PC-9 (cell line): ENCODE data around the gene RRBP1. TPM values are rescaled to one million over a fixed set of nuclear protein-coding genes. Genes with fewer than 3 reads are reported as not detected.

ENCODE experiments used
- BruUV-seq: library from RNA; stranded (reverse); fragments of 400-500 nt; replicated peaks from 2 replicates; lab custom pipeline; 2021; lab: Mats Ljungman, UMichigan
- CTCF ChIA-PET: fragments of 300-600 bp; sonication (Branson Sonifier 250); formaldehyde crosslinking; loops from one replicate; lab custom pipeline; 2022; ENCODE audit warnings: antibody characterized with exemption; lab: Charles Lee
- POLR2A ChIA-PET: fragments of 300-600 bp; sonication (Branson Sonifier 250); formaldehyde crosslinking; loops from one replicate; lab custom pipeline; 2022; ENCODE audit warnings: antibody characterized with exemption; ENCODE audit not compliant: unreplicated experiment; lab: Charles Lee
- DNase-seq, 2 experiments: peaks; one replicate each; pipeline versions ENCODE4 v3.0.0 to v3.0.0-alpha.2; 2015 to 2022; ENCODE audit warnings: mixed read lengths in 1 of 2
- H2AFZ ChIP-seq: fragments of 200-600 bp; sonication (generic); 2 replicates; pipeline ENCODE4 v1.8.1; 2017; ENCODE audit warnings: antibody characterized with exemption
- H3F3A ChIP-seq: fragments of 200-600 bp; sonication (generic); 2 replicates; pipeline ENCODE4 v1.8.1; 2017; ENCODE audit warnings: antibody characterized with exemption, mild to moderate bottlenecking, low read depth; ENCODE audit not compliant: insufficient read depth
- H3K27ac ChIP-seq: fragments of 200-600 bp; sonication (generic); 2 replicates; pipeline ENCODE4 v1.6.1; 2016; ENCODE audit warnings: mixed run types
- H3K27me3 ChIP-seq: fragments of 200-600 bp; sonication (generic); 2 replicates; pipeline ENCODE4 v1.6.1; 2016; ENCODE audit warnings: low read depth, mixed run types; ENCODE audit not compliant: insufficient read depth
- H3K36me3 ChIP-seq: fragments of 200-600 bp; sonication (generic); 2 replicates; pipeline ENCODE4 v1.6.1; 2016; ENCODE audit warnings: low read depth, mixed run types
- H3K4me1 ChIP-seq: fragments of 200-600 bp; sonication (generic); replicated peaks from 2 replicates; pipeline ENCODE4 v1.6.1; 2016; ENCODE audit warnings: mixed run types; ENCODE audit not compliant: insufficient read depth
- H3K4me2 ChIP-seq: fragments of 200-600 bp; sonication (generic); 2 replicates; pipeline ENCODE4 v1.6.1; 2017; ENCODE audit warnings: mixed run types
- H3K4me3 ChIP-seq: fragments of 200-600 bp; sonication (generic); 2 replicates; pipeline ENCODE4 v1.6.1; 2016; ENCODE audit warnings: mixed run types
- H3K79me2 ChIP-seq: fragments of 200-600 bp; sonication (generic); 2 replicates; pipeline ENCODE4 v1.6.1; 2017; ENCODE audit warnings: low read depth, mixed run types
- H3K9me2 ChIP-seq: fragments of 200-600 bp; sonication (generic); 2 replicates; pipeline ENCODE4 v1.8.1; 2017; ENCODE audit warnings: mild to moderate bottlenecking; ENCODE audit not compliant: insufficient read depth
- H3K9me3 ChIP-seq: fragments of 200-600 bp; sonication (generic); 2 replicates; pipeline ENCODE4 v1.8.1; 2016; ENCODE audit warnings: low read depth; ENCODE audit not compliant: insufficient read depth
- H4K20me1 ChIP-seq: fragments of 200-600 bp; sonication (generic); 2 replicates; pipeline ENCODE4 v1.8.1; 2017; ENCODE audit not compliant: insufficient read depth
- CTCF ChIP-seq: fragments of 200-600 bp; sonication (generic); conservative IDR thresholded peaks from 2 replicates; pipeline ENCODE4 v1.6.1; 2017; ENCODE audit warnings: mixed run types, antibody characterized with exemption, mild to moderate bottlenecking, moderate library complexity
- EZH2 ChIP-seq: fragments of 200-600 bp; sonication (generic); IDR thresholded peaks from 2 replicates; pipeline ENCODE4 v1.8.0; 2017; ENCODE audit warnings: antibody characterized with exemption, low read depth
- intact Hi-C: fragments of 100-400 bp; cut with micrococcal nuclease; formaldehyde crosslinking; loops from one replicate; pipeline ENCODE4 v1.10.0; 2022; ENCODE audit not compliant: unreplicated experiment
- total RNA-seq: library from RNA; stranded (reverse); gene quantifications from 2 replicates; pipeline ENCODE4 v1.2.3, GENCODE V29; 2021

Gene RRBP1
- total RNA-seq, 1 experiment from 2014 or later, result 144 TPM

- no peaks in the 10 kb centered on the region for H3K36me3 ChIP-seq
- H3K27me3 ChIP-seq, result no peaks in the 10 kb centered on the region
- TF ChIP-seq EZH2, result no peak
- no peak for TF ChIP-seq CTCF
- no peak overlapping the region for H3K4me2 ChIP-seq
- intact Hi-C loops, result no loop called here
- POLR2A ChIA-PET, result no interaction called here
- no peaks in the 10 kb centered on the region for H3K79me2 ChIP-seq
- no peaks in the 10 kb centered on the region for H3K9me2 ChIP-seq
- no peak overlapping the region for H3K4me3 ChIP-seq
- no peaks in the 10 kb centered on the region for H3K9me3 ChIP-seq
- no peaks in the 10 kb centered on the region for H3F3A ChIP-seq
- no peak overlapping the region for H3K27ac ChIP-seq
- H2AFZ ChIP-seq, result no peak overlapping the region
- BruUV-seq, result no TSS peak
- no peak for DNase-seq
- H4K20me1 ChIP-seq, result no peaks in the 10 kb centered on the region; the same call in 1 of the 2 replicates
- CTCF ChIA-PET, result no interaction called here
- no peaks in the 10 kb centered on the region for H3K4me1 ChIP-seq
These were observed 56.6 kb downstream of the RRBP1 start for GRCh38 chr20:17625246-17626051.

DNA sequence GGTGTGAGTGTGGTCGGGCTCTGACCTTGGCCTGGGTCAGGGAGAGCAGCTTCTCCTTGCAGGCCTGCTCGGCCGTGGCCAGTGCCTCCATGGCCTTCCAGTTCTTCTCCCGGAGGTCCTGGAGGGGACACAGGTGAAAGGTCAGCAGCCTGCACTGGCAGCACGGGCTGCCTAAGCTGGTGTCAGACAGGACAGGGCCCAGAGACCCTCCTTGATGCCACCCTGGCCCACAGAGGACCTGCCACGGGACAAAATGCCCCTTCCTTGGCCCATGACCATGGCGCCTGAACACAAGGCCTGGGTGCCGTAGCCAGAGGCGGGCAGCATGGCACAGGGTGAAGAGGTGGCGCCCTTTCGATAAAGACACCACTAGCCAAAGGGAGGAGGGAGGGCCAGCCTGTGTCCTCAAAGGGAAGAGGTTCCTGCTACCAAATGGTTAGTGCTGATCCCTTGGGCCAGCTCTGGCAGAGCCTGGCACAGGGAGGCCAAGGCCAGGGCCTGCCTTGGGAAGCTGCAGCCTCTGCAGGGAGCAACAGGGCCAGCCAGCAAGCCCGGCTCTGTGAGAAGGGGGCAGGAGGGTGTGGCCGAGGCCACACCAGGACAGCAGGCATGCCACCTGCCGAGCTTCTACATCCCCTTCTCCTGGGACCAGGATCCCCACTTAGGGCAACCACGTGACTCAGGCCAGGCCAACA, 57.3 kb downstream of the RRBP1 start:
- no TSS peak for BruUV-seq
- Histone ChIP-seq H3K79me2 (no peaks in the 10 kb centered on the region), H3K9me2 (no peaks in the 10 kb centered on the region), H2AFZ (no peak overlapping the region), H4K20me1 (no peaks in the 10 kb centered on the region; the same call in 1 of the 2 replicates), H3F3A (no peaks in the 10 kb centered on the region), H3K9me3 (no peaks in the 10 kb centered on the region), H3K27me3 (no peaks in the 10 kb centered on the region), H3K27ac (no peak overlapping the region), H3K36me3 (no peaks in the 10 kb centered on the region), H3K4me3 (no peak overlapping the region), H3K4me2 (no peak overlapping the region), H3K4me1 (no peaks in the 10 kb centered on the region)
- DNase-seq, result no peak
- ChIA-PET CTCF (no interaction called here), POLR2A (no interaction called here)
- TF ChIP-seq EZH2 (no peak), CTCF (no peak)
- intact Hi-C loops, result no loop called here

- Histone ChIP-seq H3K27me3 (no peaks in the 10 kb centered on the region), H2AFZ (no peak overlapping the region), H3K36me3 (no peaks in the 10 kb centered on the region), H3K9me2 (no peaks in the 10 kb centered on the region), H3K79me2 (no peaks in the 10 kb centered on the region), H4K20me1 (no peaks in the 10 kb centered on the region; the same call in 1 of the 2 replicates), H3K9me3 (no peaks in the 10 kb centered on the region), H3K4me2 (no peak overlapping the region), H3K27ac (no peak overlapping the region), H3F3A (no peaks in the 10 kb centered on the region), H3K4me1 (no peaks in the 10 kb centered on the region), H3K4me3 (no peak overlapping the region)
- DNase-seq, result no peak
- no peak for TF ChIP-seq EZH2
- CTCF ChIA-PET, result no interaction called here
- BruUV-seq, result no TSS peak
- POLR2A ChIA-PET, result interaction anchor here (0.6 kb wide), 1 partner anchor 10 kb away, joined by 3 read pairs; no protein-coding TSS in a partner anchor
- intact Hi-C loops, result no loop called here
These were observed 58.0 kb downstream of the RRBP1 start for GRCh38 chr20:17624070-17624469.
